ENCODE measurements around the gene SUSD3. TPM values are rescaled to one million over a fixed set of nuclear protein-coding genes. Genes with fewer than 3 reads are reported as not detected.

The SUSD3 gene
- total RNA-seq, 1 donor from 2014 or later: 0.60 TPM

GRCh38 chr9:93059715-93060578 is 1.4 kb downstream of the SUSD3 start:
- Histone ChIP-seq H3K4me1 (peaks cover 25% of the 10 kb centered on the region), H3K4me3 (peak overlapping the region; percentile 63), H3K9me3 (replicated peaks) (no peaks in the 10 kb centered on the region), H3K27me3 (ENCODE audit: low read depth) (peaks cover 45% of the 10 kb centered on the region), H3K27ac (replicated peaks) (no peak overlapping the region), H3K36me3 (no peaks in the 10 kb centered on the region)
- intact Hi-C loops (cut with micrococcal nuclease): no loop called here
- no peak for DNase-seq
- no peak for TF ChIP-seq CTCF (IDR thresholded peaks at IDR 0.05; ENCODE audit: borderline replicate concordance)

- Histone ChIP-seq H3K9me3 (replicated peaks) (no peaks in the 10 kb centered on the region), H3K4me3 (no peak overlapping the region), H3K27me3 (ENCODE audit: low read depth) (peaks cover 45% of the 10 kb centered on the region), H3K4me1 (peaks cover 25% of the 10 kb centered on the region), H3K36me3 (no peaks in the 10 kb centered on the region), H3K27ac (replicated peaks) (no peak overlapping the region)
- DNase-seq: no peak
- no peak for TF ChIP-seq CTCF (IDR thresholded peaks at IDR 0.05; ENCODE audit: borderline replicate concordance)
- intact Hi-C loops (cut with micrococcal nuclease): no loop called here
Measured at GRCh38 chr9:93060746-93061259, 2.3 kb downstream of the SUSD3 start.

GRCh38 chr9:93061260-93061751 is 2.8 kb downstream of the SUSD3 start:
- Histone ChIP-seq H3K4me1 (peaks cover 25% of the 10 kb centered on the region), H3K36me3 (no peaks in the 10 kb centered on the region), H3K9me3 (replicated peaks) (no peaks in the 10 kb centered on the region), H3K27ac (replicated peaks) (no peak overlapping the region), H3K4me3 (no peak overlapping the region), H3K27me3 (ENCODE audit: low read depth) (peaks cover 45% of the 10 kb centered on the region)
- intact Hi-C loops (cut with micrococcal nuclease): no loop called here
- no peak for DNase-seq
- no peak for TF ChIP-seq CTCF (IDR thresholded peaks at IDR 0.05; ENCODE audit: borderline replicate concordance)

- Histone ChIP-seq H3K36me3 (no peaks in the 10 kb centered on the region), H3K27ac (replicated peaks) (no peak overlapping the region), H3K4me3 (no peak overlapping the region), H3K4me1 (peaks cover 25% of the 10 kb centered on the region), H3K9me3 (replicated peaks) (no peaks in the 10 kb centered on the region), H3K27me3 (ENCODE audit: low read depth) (peaks cover 45% of the 10 kb centered on the region)
- TF ChIP-seq CTCF (IDR thresholded peaks at IDR 0.05; ENCODE audit: borderline replicate concordance): no peak
- intact Hi-C loops (cut with micrococcal nuclease): no loop called here
- DNase-seq: no peak
Measured at GRCh38 chr9:93061791-93062763, 3.6 kb downstream of the SUSD3 start.

Measured in left ventricle myocardium inferior (tissue), 1 donor.